AG09319 (cell line): ENCODE measurements around the gene SCNN1A.

ENCODE experiments used
- DNase-seq: peaks from one replicate; pipeline ENCODE4 v3.0.0-alpha.2; 2010; ENCODE audit warnings: low read depth; ENCODE audit errors: extremely low read depth
- TF ChIP-seq, protein P1 (sequence below): IDR thresholded peaks from 2 replicates; pipeline ENCODE4 v1.5.1; 2011; ENCODE audit warnings: low read depth, mild to moderate bottlenecking, inconsistent platforms, low read length, moderate library complexity

The SCNN1A gene

DNA sequence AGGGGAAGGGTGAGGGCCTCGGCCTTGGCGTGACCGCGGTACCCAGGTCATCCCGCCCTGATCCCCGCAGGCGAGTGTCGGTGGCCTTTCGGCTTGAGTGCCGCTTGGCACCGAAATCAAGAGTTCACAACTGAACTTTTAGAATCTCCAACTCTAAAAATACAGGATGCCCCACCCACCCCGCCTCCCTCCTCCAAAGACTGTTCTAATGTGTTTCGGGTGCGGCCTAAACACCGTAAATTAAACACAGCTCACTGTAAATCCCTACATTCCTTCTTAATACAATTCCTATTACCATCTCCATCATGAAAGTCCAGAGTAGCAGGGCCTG is 11.4 kb downstream of the SCNN1A start:
- TF ChIP-seq, protein P1, sequence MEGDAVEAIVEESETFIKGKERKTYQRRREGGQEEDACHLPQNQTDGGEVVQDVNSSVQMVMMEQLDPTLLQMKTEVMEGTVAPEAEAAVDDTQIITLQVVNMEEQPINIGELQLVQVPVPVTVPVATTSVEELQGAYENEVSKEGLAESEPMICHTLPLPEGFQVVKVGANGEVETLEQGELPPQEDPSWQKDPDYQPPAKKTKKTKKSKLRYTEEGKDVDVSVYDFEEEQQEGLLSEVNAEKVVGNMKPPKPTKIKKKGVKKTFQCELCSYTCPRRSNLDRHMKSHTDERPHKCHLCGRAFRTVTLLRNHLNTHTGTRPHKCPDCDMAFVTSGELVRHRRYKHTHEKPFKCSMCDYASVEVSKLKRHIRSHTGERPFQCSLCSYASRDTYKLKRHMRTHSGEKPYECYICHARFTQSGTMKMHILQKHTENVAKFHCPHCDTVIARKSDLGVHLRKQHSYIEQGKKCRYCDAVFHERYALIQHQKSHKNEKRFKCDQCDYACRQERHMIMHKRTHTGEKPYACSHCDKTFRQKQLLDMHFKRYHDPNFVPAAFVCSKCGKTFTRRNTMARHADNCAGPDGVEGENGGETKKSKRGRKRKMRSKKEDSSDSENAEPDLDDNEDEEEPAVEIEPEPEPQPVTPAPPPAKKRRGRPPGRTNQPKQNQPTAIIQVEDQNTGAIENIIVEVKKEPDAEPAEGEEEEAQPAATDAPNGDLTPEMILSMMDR, result no peak

DNA sequence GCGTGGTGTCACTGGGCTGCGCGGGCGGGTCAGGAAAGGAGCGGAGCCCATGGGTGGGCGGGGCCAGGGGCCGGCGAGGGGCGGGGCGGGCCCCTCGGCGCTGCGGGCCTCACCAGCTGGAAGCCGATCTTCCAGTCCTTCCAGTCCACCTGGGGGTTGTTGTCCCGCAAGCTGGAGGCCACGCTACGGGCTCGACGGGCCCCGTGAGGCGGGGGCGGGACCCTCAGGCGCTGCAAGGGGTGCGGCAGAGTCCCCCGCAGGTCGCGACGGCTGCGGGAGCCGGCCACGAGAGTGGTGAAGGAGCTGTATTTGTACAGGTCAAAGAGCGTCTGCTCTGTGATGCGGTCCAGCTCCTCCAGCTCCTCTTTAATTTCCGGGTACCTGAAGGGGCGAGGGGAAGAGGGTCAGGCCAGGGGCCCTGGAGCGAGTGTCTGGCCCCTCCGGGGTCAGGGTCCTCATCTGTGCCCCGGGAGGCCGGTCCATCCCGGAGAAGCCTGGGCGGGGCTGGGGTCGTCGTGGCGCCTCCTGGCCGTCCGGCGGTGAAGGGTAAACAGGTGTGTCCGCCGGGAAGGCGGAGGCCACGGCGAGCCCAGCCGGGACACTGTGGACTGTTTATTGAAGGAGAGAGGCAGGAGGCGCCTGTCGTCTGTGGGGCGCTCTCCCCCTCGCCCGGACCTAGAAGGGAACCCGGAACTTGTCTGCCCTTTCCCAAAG is 11.9 kb downstream of the SCNN1A start:
- TF ChIP-seq, protein P1, result no peak; the same call in 1 of the 2 replicates
- DNase-seq, result no peak

More for the DNA sequence above, 11.4 kb downstream of the SCNN1A start:
- DNase-seq, result no peak

DNA sequence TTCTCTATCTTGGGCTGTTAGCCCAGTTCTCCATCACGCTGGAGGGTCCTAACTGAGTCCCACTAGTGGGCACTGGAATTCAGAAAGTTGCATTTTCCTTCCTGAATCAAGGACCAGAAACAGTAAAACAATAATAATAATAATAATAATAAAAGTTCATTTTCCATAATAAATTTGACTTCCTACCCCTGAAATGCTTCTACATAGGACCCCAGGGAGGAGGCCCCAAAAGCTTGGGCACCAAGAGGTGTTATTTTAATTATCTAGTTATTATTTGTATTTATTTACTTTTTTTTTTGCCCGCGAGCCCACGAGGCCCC is 12.4 kb downstream of the SCNN1A start:
- TF ChIP-seq, protein P1, result no peak
- no peak for DNase-seq

DNA sequence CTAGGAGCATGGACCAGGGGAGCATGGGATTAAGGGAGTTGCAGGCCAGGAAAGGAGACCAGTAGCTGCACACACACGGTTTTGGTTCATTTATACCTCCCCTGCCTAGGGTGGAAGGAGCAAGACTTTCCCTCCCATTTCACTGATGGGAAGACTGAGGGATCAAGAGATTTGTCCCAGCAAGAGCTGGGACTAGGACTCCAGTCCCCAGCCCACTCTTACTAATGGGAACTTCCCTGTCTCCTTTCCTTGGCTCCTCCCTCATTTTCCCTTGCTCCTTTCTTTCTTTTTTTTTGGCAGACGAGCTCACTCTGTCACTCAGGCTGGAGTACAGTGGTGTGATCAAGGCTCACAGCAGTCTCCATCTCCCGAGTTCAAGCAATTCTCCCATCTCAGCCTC is 13.0 kb downstream of the SCNN1A start:
- no peak for DNase-seq
- TF ChIP-seq, protein P1, result no peak

DNA sequence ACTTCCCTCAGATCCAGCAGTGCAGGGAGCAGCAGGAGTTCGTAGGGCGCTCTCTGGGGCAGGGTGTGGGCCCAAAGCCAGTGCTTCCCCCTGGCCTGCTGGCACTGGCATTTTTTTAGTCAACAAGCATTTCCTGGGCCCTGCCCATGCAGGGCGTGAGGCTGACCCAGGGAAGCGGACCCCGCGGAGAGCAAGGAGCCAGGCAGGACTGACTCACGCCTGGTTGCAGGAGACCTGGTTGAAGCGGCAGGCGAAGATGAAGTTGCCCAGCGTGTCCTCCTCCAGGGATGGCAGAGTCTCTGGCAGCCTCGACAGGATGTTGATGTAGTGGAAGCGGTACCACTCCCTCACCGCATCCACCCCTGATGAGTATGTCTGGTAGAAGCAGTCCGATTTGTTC is 13.5 kb downstream of the SCNN1A start:
- TF ChIP-seq, protein P1, result no peak
- DNase-seq, result no peak

DNA sequence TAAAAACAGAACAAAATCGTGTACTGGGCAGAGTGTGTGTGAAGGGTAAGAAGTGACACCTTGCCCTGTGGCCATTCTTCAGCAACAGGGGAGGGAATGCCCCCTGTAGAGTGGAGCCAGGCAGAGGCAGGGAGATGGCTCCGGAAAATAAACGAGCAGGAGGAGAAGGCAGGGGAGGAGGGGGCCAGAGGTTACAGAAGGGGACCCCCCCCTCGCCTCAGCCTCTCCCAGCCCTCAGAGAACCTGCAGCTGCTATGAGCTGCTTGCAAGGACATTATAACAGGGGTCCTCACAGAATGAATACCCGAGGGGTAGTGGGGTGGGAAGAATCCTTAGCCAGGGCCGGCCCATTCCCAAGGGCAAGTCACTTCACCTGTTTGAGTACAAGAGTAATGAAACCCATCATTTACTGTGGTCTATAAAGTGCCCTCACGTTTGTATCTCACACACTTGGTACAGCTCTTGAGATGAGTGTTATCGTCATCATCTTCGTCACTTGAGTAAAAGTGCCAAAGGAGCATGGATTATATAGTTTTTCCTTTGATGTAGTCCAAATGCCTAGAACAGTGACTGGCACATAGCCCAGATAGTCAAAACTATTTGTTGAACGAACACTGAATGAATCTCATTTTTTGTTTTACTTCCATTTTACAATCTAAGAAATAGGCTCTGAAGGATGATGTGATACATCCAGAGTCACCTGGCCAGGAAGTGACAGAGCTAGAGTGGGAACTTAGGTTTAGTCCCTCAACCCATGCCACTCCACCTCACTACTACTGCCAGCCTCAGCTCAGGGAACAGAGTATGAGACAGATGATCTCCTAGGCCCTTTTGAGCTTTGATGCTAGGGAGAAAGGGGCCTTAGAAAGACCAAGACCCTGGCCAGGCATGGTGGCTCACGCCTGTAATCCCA is 14.5 kb downstream of the SCNN1A start:
- no peak for DNase-seq
- TF ChIP-seq, protein P1, result no peak

DNA sequence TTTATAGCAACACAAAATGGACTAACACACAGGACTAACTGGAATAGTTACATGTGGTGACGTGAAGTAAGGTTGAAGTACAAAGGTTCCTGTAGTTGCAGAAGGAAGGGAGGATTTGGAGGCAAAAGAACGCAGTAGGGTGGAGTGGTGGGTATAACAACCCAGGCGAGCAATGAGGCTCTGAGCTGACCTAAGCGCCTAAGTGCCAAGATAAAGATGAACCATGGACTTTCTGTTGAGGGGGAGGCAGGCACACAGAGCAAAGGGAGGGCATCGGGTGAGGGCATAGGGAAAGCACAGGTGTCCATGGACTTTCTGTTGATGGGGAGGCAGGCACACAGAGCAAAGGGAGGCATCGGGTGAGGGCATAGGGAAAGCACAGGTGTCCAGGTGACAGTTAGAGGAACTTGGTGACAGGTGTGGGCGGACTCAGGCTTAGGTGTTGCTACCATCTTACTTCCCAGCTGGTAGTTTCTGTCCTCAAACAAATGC is 15.2 kb downstream of the SCNN1A start:
- TF ChIP-seq, protein P1, result no peak
- no peak for DNase-seq
